OCI-LY7 (cell line): ENCODE results near the gene ASB8. TPM values are rescaled to one million over a fixed set of nuclear protein-coding genes. Genes with fewer than 3 reads are reported as not detected.

Experiments
- BruUV-seq: library from RNA; stranded (reverse); fragments of 400-500 nt; replicated peaks from 2 replicates; lab custom pipeline; 2021; lab: Mats Ljungman, UMichigan
- CTCF ChIA-PET: fragments of 300-600 bp; sonication (Branson Sonifier 250); formaldehyde crosslinking; loops from one replicate; lab custom pipeline; 2022; ENCODE audit warnings: antibody characterized with exemption; ENCODE audit not compliant: unreplicated experiment; lab: Charles Lee
- POLR2A ChIA-PET: fragments of 300-600 bp; sonication (Branson Sonifier 250); formaldehyde crosslinking; loops from one replicate; lab custom pipeline; 2022; ENCODE audit warnings: antibody characterized with exemption; lab: Charles Lee
- DNase-seq: peaks from one replicate; pipeline ENCODE4 v3.0.0-alpha.2; 2015; ENCODE audit warnings: low spot score
- H2AFZ ChIP-seq: fragments of 200-600 bp; sonication (generic), shearing (Covaris generic); 2 replicates; pipeline ENCODE4 v1.6.1; 2014; ENCODE audit warnings: mild to moderate bottlenecking, antibody characterized with exemption, low read length, moderate library complexity
- H3K27ac ChIP-seq: fragments of 200-600 bp; sonication (generic); 2 replicates; pipeline ENCODE4 v1.5.1; 2014; ENCODE audit warnings: mixed run types, low read depth, mild to moderate bottlenecking, moderate library complexity, low read length, inconsistent platforms; ENCODE audit not compliant: poor library complexity, severe bottlenecking
- H3K36me3 ChIP-seq: fragments of 200-600 bp; sonication (generic); 2 replicates; pipeline ENCODE4 v1.6.1; 2014; ENCODE audit warnings: mild to moderate bottlenecking, antibody characterized with exemption, low read length, moderate library complexity, mixed read lengths; ENCODE audit not compliant: insufficient read depth
- H3K4me1 ChIP-seq: fragments of 200-600 bp; sonication (generic); 2 replicates; pipeline ENCODE4 v1.5.1; 2014; ENCODE audit warnings: mild to moderate bottlenecking, low read length; ENCODE audit not compliant: insufficient read depth, poor library complexity, severe bottlenecking
- H3K4me2 ChIP-seq: fragments of 200-600 bp; sonication (generic); 2 replicates; pipeline ENCODE4 v1.6.1; 2014; ENCODE audit warnings: mild to moderate bottlenecking, low read length
- H3K4me3 ChIP-seq: fragments of 200-600 bp; sonication (generic); 2 replicates; pipeline ENCODE4 v1.5.1; 2014; ENCODE audit warnings: mild to moderate bottlenecking, low read depth, low read length; ENCODE audit not compliant: poor library complexity, severe bottlenecking
- H3K79me2 ChIP-seq: fragments of 200-600 bp; sonication (generic); 2 replicates; pipeline ENCODE4 v1.6.1; 2016; ENCODE audit warnings: low read depth, mild to moderate bottlenecking, low read length, moderate library complexity, mixed read lengths; ENCODE audit not compliant: insufficient read depth
- H3K9me2 ChIP-seq: fragments of 200-600 bp; sonication (generic); 2 replicates; pipeline ENCODE4 v1.6.1; 2016; ENCODE audit warnings: mild to moderate bottlenecking, low read length, mixed read lengths; ENCODE audit not compliant: insufficient read depth
- H3K9me3 ChIP-seq: fragments of 200-600 bp; sonication (generic); 2 replicates; pipeline ENCODE4 v1.6.1; 2014; ENCODE audit warnings: mild to moderate bottlenecking, mixed run types, low read length, mixed read lengths
- H4K20me1 ChIP-seq: fragments of 200-600 bp; sonication (generic); 2 replicates; pipeline ENCODE4 v1.6.1; 2014; ENCODE audit warnings: mild to moderate bottlenecking, antibody characterized with exemption, low read length, moderate library complexity, mixed read lengths; ENCODE audit not compliant: insufficient read depth
- CTCF ChIP-seq: fragments of 200-600 bp; sonication (generic); conservative IDR thresholded peaks from 2 replicates; pipeline ENCODE4 v1.5.1; 2014; ENCODE audit warnings: mild to moderate bottlenecking, antibody characterized with exemption, low read length, moderate library complexity, mixed read lengths
- EZH2phosphoT487 ChIP-seq: fragments of 200-600 bp; sonication (generic); IDR thresholded peaks from 2 replicates; pipeline ENCODE4 v1.6.1; 2018; ENCODE audit warnings: low read depth, borderline replicate concordance, mild to moderate bottlenecking, mixed run types, antibody characterized with exemption, low read length, moderate library complexity, mixed read lengths
- intact Hi-C: fragments of 100-400 bp; cut with micrococcal nuclease; formaldehyde crosslinking; loops from one replicate; pipeline ENCODE4 v1.10.0; 2022; ENCODE audit not compliant: unreplicated experiment
- total RNA-seq, 2 experiments: library from RNA; depleted of rRNA in 1 of 2; stranded (reverse); fragments of >200 nt in 1 of 2; shearing (Covaris generic) in 1 of 2; gene quantifications; 2 replicates each; pipeline ENCODE4 v1.2.3, GENCODE V29; 2014 to 2022

Gene ASB8
- total RNA-seq, 2 experiments from 2014 or later, result 26.6 to 41.5 TPM

DNA sequence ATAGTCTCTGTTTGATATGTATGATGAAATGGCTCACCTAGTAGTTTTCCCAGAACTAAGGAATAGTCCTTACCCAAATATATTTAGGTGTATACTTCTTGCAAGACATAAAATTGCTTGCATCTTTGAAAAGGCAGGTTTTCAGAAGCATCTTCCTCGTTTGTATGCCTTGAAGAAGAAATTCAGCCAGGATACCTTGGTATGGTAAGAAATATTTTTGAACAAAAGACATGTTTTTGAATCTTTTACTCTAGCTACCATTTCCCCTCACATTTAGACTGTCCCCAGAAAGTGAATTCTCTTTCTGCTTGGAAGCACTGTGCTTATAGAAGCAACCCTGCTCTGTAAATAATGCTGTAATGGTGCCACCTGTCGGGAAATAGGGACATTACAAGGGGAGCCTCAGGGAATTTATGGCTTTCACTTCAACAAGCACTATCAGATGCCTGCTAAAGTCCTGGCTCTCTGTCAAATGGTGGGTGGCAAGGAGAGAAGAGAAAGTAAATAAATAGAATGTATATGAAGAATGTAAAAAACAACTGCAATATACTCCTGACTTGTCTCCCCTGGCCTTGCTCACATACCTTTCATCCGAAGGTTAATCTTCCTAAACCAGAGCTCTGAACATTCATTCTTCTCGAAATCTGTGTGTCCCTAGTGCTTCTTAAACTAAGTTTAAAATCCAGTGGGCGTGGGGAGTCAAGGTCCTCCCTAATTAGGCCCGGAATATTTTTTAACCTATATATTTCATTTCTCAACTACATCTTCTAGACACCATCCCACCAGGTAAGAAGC, 32.2 kb upstream of the ASB8 start:
- ChIA-PET CTCF (interaction anchor here (1.3 kb wide), 1 partner anchor 226 kb away, joined by 3 read pairs; the partner anchor contains the start of gene TMEM106C), POLR2A (no interaction called here)
- no peak for TF ChIP-seq EZH2phosphoT487
- TF ChIP-seq CTCF, result peak; percentile 89
- Histone ChIP-seq H3K27ac (no peak overlapping the region), H3K4me3 (no peak overlapping the region), H3K4me1 (no peaks in the 10 kb centered on the region), H2AFZ (no peak overlapping the region), H3K36me3 (no peaks in the 10 kb centered on the region), H4K20me1 (no peaks in the 10 kb centered on the region), H3K9me2 (no peaks in the 10 kb centered on the region), H3K9me3 (no peaks in the 10 kb centered on the region), H3K79me2 (no peaks in the 10 kb centered on the region), H3K4me2 (no peak overlapping the region)
- DNase-seq, result peak; percentile 68
- BruUV-seq, result no TSS peak
- intact Hi-C loops, result loop anchor here (2.0 kb wide), 1 partner anchor 227 kb away; the partner anchor contains the start of gene TMEM106C

- CTCF ChIA-PET, result no interaction called here
- Histone ChIP-seq H3K9me3 (no peaks in the 10 kb centered on the region), H3K27ac (no peak overlapping the region), H3K4me1 (no peaks in the 10 kb centered on the region), H4K20me1 (no peaks in the 10 kb centered on the region), H3K4me2 (no peak overlapping the region), H3K36me3 (no peaks in the 10 kb centered on the region), H3K9me2 (no peaks in the 10 kb centered on the region), H3K4me3 (no peak overlapping the region), H3K79me2 (no peaks in the 10 kb centered on the region), H2AFZ (no peak overlapping the region)
- BruUV-seq, result no TSS peak
- no peak for DNase-seq
- intact Hi-C loops, result loop anchor here (2.0 kb wide), 1 partner anchor 225 kb away; the partner anchor contains the start of gene TMEM106C
- POLR2A ChIA-PET, result interaction anchor here (1.0 to 1.2 kb wide), 2 partner anchors 11 to 31 kb away, joined by 3 to 4 read pairs; partner anchors contain the start of gene ASB8
- TF ChIP-seq EZH2phosphoT487, result no peak
- no peak for TF ChIP-seq CTCF
These were observed 30.8 kb upstream of the ASB8 start for GRCh38 chr12:48187916-48188695.
